GM19438 (cell line): Measurements from ENCODE around the gene PSMC4.

Source experiments
- ATAC-seq: cut with Tn5 transposase; IDR thresholded peaks from one replicate; pipeline ENCODE4 v1.9.1; 2021; ENCODE audit warnings: low read depth; ENCODE audit not compliant: unreplicated experiment

PSMC4 gene

GRCh38 chr19:39970675-39971379 lies at the start of gene PSMC4:
Gene PSMC4, plus strand, starts transcription at chr19:39971165. Its CDS starts 38 bp downstream, at chr19:39971203.
- ATAC-seq = peak; percentile 95

- no peak for ATAC-seq
Measured at GRCh38 chr19:39923862-39924261, 47.1 kb upstream of the PSMC4 start.

- no peak for ATAC-seq
Measured at GRCh38 chr19:39924389-39924788, 46.6 kb upstream of the PSMC4 start.

- ATAC-seq = no peak
Measured at GRCh38 chr19:39924952-39925351, 46.0 kb upstream of the PSMC4 start.

- no peak for ATAC-seq
Measured at GRCh38 chr19:39926170-39926760, 44.7 kb upstream of the PSMC4 start.

GRCh38 chr19:39927076-39927475 lies 43.9 kb upstream of the PSMC4 start:
- ATAC-seq = no peak

- ATAC-seq = no peak
Measured at GRCh38 chr19:39927524-39928356, 43.2 kb upstream of the PSMC4 start.

GRCh38 chr19:39928357-39928725 lies 42.6 kb upstream of the PSMC4 start:
- no peak for ATAC-seq

GRCh38 chr19:39929750-39930149 lies 41.2 kb upstream of the PSMC4 start:
- no peak for ATAC-seq

GRCh38 chr19:39934584-39935363 lies 36.2 kb upstream of the PSMC4 start, which contains the start of gene FCGBP:
Gene FCGBP, minus strand, starts transcription at chr19:39934634.
- ATAC-seq = no peak

GRCh38 chr19:39935364-39935661 lies 35.7 kb upstream of the PSMC4 start:
- ATAC-seq = no peak

GRCh38 chr19:39936020-39936419 lies 34.9 kb upstream of the PSMC4 start:
- ATAC-seq = no peak

- ATAC-seq = no peak
Measured at GRCh38 chr19:39936622-39937021, 34.3 kb upstream of the PSMC4 start.

- no peak for ATAC-seq
Measured at GRCh38 chr19:39937094-39937720, 33.8 kb upstream of the PSMC4 start.

- no peak for ATAC-seq
Measured at GRCh38 chr19:39937787-39938186, 33.2 kb upstream of the PSMC4 start.

- no peak for ATAC-seq
Measured at GRCh38 chr19:39939556-39939955, 31.4 kb upstream of the PSMC4 start.

- no peak for ATAC-seq
Measured at GRCh38 chr19:39940221-39940833, 30.6 kb upstream of the PSMC4 start.

GRCh38 chr19:39941151-39941550 lies 29.8 kb upstream of the PSMC4 start:
- ATAC-seq = no peak

- ATAC-seq = peak; percentile 50
Measured at GRCh38 chr19:39941615-39942365, 29.2 kb upstream of the PSMC4 start.
